Gastrocnemius medialis (tissue), 4 donors: ENCODE measurements around the gene DOC2B.

Experiments
- CTCF ChIP-seq, 5 experiments: fragments of 450-650 bp in 3 of 5; fragments of 200-600 bp in 2 of 5; sonication (generic) in 2 of 5; IDR thresholded peaks in 4 of 5; conservative IDR thresholded peaks in 1 of 5; 1 replicate in 4 of 5; 2 replicates in 1 of 5; pipeline ENCODE4 v1.5.1; 2016 to 2019; ENCODE audit warnings: antibody characterized with exemption in 5 of 5, mild to moderate bottlenecking in 3 of 5, moderate library complexity in 3 of 5
- POLR2A ChIP-seq, 2 donors: fragments of 450-650 bp; IDR thresholded peaks; one replicate each; pipeline ENCODE4 v1.6.1; 2017; ENCODE audit warnings: antibody characterized with exemption in 2 of 2, mild to moderate bottlenecking in 2 of 2, moderate library complexity in 2 of 2

GRCh38 chr17:229709-230394 is 48.4 kb upstream of the DOC2B start:
- TF ChIP-seq CTCF (IDR thresholded peaks at IDR 0.05 in 4 of 5, conservative IDR thresholded peaks at IDR 0.05 in 1 of 5) (no peak), POLR2A (IDR thresholded peaks at IDR 0.05) (no peak)
